Measurements from ENCODE around the gene RAB28. TPM values are rescaled to one million over a fixed set of nuclear protein-coding genes. Genes with fewer than 3 reads are reported as not detected.

The RAB28 gene
- total RNA-seq, 4 donors from 2014 or later = 9.7 to 32.6 (median 21.2) TPM

DNA sequence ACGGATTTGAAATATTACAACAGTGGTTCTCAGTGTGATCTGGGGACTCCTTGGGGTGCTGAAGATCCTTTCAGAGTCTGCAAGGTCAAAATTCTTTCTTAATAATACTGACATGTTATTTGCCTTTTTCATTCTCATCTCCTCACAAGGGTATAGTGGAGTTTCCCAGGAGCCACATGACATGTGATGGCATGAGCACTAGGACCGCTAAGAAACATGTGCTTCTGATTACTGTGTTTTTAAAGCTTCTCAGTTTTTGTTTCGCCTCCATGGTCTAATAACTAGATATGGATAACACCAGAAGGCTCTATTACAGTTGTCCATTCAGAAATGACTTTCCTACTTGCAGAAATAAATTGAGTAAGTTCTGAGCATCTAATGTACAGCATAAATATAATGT, 156.1 kb downstream of the RAB28 start:
- Histone ChIP-seq H3K27me3 (no peaks in the 10 kb centered on the region), H3K27ac (no peak overlapping the region), H3K9me3 (no peaks in the 10 kb centered on the region), H3K4me3 (no peak overlapping the region), H3K4me1 (no peaks in the 10 kb centered on the region), H3K36me3 (no peaks in the 10 kb centered on the region)
- intact Hi-C loops (cut with DNase I; ENCODE audit: low total_unique reads) = no loop called here
- TF ChIP-seq POLR2A (IDR thresholded peaks at IDR 0.05) = no peak
- TF ChIP-seq, protein P1, sequence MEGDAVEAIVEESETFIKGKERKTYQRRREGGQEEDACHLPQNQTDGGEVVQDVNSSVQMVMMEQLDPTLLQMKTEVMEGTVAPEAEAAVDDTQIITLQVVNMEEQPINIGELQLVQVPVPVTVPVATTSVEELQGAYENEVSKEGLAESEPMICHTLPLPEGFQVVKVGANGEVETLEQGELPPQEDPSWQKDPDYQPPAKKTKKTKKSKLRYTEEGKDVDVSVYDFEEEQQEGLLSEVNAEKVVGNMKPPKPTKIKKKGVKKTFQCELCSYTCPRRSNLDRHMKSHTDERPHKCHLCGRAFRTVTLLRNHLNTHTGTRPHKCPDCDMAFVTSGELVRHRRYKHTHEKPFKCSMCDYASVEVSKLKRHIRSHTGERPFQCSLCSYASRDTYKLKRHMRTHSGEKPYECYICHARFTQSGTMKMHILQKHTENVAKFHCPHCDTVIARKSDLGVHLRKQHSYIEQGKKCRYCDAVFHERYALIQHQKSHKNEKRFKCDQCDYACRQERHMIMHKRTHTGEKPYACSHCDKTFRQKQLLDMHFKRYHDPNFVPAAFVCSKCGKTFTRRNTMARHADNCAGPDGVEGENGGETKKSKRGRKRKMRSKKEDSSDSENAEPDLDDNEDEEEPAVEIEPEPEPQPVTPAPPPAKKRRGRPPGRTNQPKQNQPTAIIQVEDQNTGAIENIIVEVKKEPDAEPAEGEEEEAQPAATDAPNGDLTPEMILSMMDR (IDR thresholded peaks at IDR 0.05) = no peak
- no peak for DNase-seq

DNA sequence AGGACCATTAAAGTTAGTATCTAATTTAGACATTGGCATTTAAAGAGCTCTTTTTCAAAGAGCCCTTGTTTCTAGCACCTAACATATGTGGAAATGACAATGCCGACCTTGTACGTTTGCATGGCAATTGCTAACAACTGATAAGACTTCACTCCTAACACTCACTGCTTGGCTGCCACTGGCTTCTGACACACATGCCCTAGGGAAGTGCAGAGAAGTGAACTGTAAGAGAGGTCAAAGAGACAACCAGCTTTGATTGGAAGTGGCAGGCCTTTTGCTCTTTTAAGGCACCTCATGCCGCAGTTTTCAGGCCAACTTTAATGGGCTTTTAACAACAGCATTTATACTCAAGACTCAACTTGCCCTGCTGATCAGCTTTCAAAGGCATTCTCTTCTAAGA, 158.4 kb downstream of the RAB28 start:
- no peaks in the 10 kb centered on the region for H3K27me3 ChIP-seq
- H3K27ac ChIP-seq = no peak overlapping the region
- intact Hi-C loops (cut with DNase I; ENCODE audit: low total_unique reads) = no loop called here
- no peaks in the 10 kb centered on the region for H3K9me3 ChIP-seq
- H3K36me3 ChIP-seq = no peaks in the 10 kb centered on the region
- no peak for TF ChIP-seq POLR2A (IDR thresholded peaks at IDR 0.05)
- TF ChIP-seq, protein P1 (IDR thresholded peaks at IDR 0.05) = no peak
- H3K4me3 ChIP-seq = no peak overlapping the region
- no peaks in the 10 kb centered on the region for H3K4me1 ChIP-seq
- no peak for DNase-seq

DNA sequence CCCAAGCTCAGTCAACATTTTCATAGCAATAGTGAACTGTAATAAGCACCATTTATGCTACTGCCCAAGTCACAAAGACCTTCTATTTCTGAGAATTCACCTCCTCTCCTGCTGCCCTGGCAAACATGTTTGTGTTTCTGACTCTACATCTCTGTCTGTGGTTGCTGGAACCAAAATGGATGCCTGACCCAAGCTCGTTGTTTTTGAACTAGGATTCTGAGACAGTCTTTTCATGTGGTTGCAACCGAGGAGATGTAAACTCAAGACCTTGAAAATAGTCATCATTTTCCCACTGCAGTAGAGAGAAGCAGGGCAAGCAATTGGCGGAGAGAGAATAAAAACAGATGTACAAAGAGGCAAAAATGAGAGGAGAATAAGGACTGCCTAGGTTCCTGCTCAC, 160.2 kb downstream of the RAB28 start:
- Histone ChIP-seq H3K9me3 (no peaks in the 10 kb centered on the region), H3K27me3 (no peaks in the 10 kb centered on the region), H3K36me3 (no peaks in the 10 kb centered on the region), H3K27ac (no peak overlapping the region), H3K4me3 (no peak overlapping the region), H3K4me1 (no peaks in the 10 kb centered on the region)
- intact Hi-C loops (cut with DNase I; ENCODE audit: low total_unique reads) = no loop called here
- TF ChIP-seq POLR2A (IDR thresholded peaks at IDR 0.05) = no peak
- TF ChIP-seq, protein P1 (IDR thresholded peaks at IDR 0.05) = no peak
- no peak for DNase-seq

DNA sequence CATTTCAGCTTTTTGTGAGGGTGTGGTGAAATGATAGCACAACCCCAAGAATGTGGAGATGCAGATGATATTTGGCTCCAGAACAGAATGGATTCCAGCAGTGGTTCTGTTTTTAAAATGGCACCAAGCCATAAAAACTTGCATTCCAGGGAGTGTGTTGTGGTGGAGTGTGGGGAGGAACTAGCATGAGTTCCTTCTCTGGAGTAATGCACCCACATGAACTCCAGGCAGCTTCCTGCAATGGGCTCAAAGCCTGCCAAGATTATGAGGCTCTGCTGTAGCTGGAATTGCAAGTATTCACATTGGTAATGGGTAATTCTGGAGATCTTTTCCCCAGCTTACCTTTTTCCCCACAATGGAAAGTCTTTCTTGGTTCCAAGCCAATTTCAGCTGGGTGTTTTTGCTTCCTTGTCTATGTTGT, 161.4 kb downstream of the RAB28 start:
- Histone ChIP-seq H3K4me3 (no peak overlapping the region), H3K27me3 (no peaks in the 10 kb centered on the region), H3K4me1 (no peaks in the 10 kb centered on the region), H3K9me3 (no peaks in the 10 kb centered on the region), H3K36me3 (no peaks in the 10 kb centered on the region), H3K27ac (no peak overlapping the region)
- intact Hi-C loops (cut with DNase I; ENCODE audit: low total_unique reads) = no loop called here
- DNase-seq = no peak
- TF ChIP-seq, protein P1 (IDR thresholded peaks at IDR 0.05) = no peak
- no peak for TF ChIP-seq POLR2A (IDR thresholded peaks at IDR 0.05)

Other genes starting within 250 kb of the RAB28 start
- 1 to 10 TPM in 1 of 4 donors, under 1 TPM in 1, not detected in 2; 0.62 to 1.2 TPM for gene NKX3-2, start 60.2 kb upstream of the RAB28 start, total RNA-seq
- gene BOD1L1, start 143.4 kb upstream of the RAB28 start, total RNA-seq = 10 to 100 TPM; 17.9 to 64.8 (median 50.5) TPM

Measured in uterus (tissue), 4 donors.